ENCODE data around the gene PITRM1.
"Not testable (repeated sequence)": the region's sequence is repeated elsewhere in the genome, so short reads cannot be mapped to it uniquely, and the experiment has no call there.

- TF ChIP-seq EZH2 (IDR thresholded peaks at IDR 0.05; ENCODE audit: insufficient read depth, poor library complexity, severe bottlenecking); EZH2phosphoT487 (IDR thresholded peaks at IDR 0.05; ENCODE audit: insufficient read depth, low read depth): not testable (repeated sequence)
These were observed 66.3 kb downstream of the PITRM1 start for GRCh38 chr10:3106328-3106727.
